IPS-15b (cell line): Measurements from ENCODE around the gene GPC3.
"Not testable (repeated sequence)": the region's sequence is repeated elsewhere in the genome, so short reads cannot be mapped to it uniquely, and the experiment has no call there.

Experiments used
- H3K27me3 ChIP-seq: one replicate; pipeline ENCODE4 v1.6.1; 2013; ENCODE audit warnings: low read length; ENCODE audit not compliant: control insufficient read depth, insufficient read depth
- H3K36me3 ChIP-seq: one replicate; pipeline ENCODE4 v1.6.1; 2013; ENCODE audit warnings: low read length; ENCODE audit not compliant: control insufficient read depth, insufficient read depth
- H3K4me1 ChIP-seq: one replicate; pipeline ENCODE4 v1.6.1; 2013; ENCODE audit warnings: mild to moderate bottlenecking, low read length; ENCODE audit not compliant: control insufficient read depth, insufficient read depth
- H3K4me3 ChIP-seq: one replicate; pipeline ENCODE4 v1.5.1; 2013; ENCODE audit warnings: low read depth, low read length
- H3K9ac ChIP-seq: one replicate; pipeline ENCODE4 v1.6.1; 2013; ENCODE audit warnings: low read depth, mild to moderate bottlenecking, low read length
- H3K9me3 ChIP-seq: one replicate; pipeline ENCODE4 v1.6.1; 2013; ENCODE audit warnings: mild to moderate bottlenecking, low read length; ENCODE audit not compliant: control insufficient read depth, insufficient read depth

Gene GPC3

GRCh38 chrX:133776072-133776471 is 209.3 kb downstream of the GPC3 start:
- Histone ChIP-seq H3K9me3 (no peaks in the 10 kb centered on the region), H3K4me3 (no peak overlapping the region), H3K27me3 (no peaks in the 10 kb centered on the region), H3K4me1 (no peaks in the 10 kb centered on the region), H3K9ac (no peak overlapping the region), H3K36me3 (no peaks in the 10 kb centered on the region)

DNA sequence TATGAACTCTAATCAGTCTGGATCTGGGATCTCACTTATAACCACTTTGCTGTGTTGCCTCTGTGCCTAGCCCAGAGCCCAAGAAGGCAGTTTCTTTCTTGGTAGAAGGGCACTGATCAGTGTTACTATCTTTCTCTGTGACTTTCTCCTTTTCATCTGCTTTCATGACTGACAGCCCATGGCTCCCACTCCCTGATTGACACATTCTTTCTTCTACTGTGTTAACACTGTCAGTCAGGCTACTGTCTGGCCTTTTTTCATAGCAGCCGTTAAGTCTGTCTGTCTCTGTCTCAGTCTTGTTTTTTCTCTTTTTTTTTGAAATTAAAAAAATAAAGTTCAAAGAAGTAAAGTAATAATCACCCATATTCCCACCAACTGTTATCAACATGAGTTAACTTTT is 210.6 kb downstream of the GPC3 start:
- Histone ChIP-seq H3K9ac (no peak overlapping the region), H3K4me3 (no peak overlapping the region), H3K9me3 (no peaks in the 10 kb centered on the region), H3K4me1 (no peaks in the 10 kb centered on the region), H3K27me3 (no peaks in the 10 kb centered on the region), H3K36me3 (no peaks in the 10 kb centered on the region)

GRCh38 chrX:133771086-133771646 is 214.2 kb downstream of the GPC3 start:
- Histone ChIP-seq H3K36me3 (no peaks in the 10 kb centered on the region), H3K4me1 (no peaks in the 10 kb centered on the region), H3K4me3 (no peak overlapping the region), H3K27me3 (no peaks in the 10 kb centered on the region), H3K9ac (no peak overlapping the region), H3K9me3 (no peaks in the 10 kb centered on the region)

DNA sequence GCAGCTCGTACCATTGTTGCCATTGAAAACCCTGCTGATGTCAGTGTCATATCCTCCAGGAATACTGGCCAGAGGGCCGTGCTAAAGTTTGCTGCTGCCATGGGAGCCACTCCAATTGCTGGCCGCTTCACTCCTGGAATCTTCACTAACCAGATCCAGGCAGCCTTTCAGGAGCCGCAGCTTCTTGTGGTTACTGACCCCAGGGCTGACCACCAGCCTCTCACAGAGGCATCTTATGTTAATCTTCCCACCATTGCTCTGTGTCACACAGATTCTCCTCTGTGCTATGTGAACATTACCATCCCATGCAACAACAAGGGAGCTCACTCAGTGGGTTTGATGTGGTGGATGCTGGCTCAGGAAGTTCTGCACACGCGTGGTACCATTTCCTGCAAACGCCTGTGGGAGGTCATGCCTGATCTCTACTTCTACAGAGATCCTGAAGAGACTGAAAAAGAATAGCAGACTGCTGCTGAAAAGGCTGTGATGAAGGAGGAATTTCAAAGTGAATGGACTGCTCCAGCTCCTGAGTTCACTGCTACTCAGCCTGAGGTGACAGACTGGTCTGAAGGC is 222.3 kb downstream of the GPC3 start:
- not testable (repeated sequence) for H3K4me1 ChIP-seq, H3K4me3 ChIP-seq, H3K36me3 ChIP-seq, H3K9ac ChIP-seq, H3K9me3 ChIP-seq, H3K27me3 ChIP-seq

DNA sequence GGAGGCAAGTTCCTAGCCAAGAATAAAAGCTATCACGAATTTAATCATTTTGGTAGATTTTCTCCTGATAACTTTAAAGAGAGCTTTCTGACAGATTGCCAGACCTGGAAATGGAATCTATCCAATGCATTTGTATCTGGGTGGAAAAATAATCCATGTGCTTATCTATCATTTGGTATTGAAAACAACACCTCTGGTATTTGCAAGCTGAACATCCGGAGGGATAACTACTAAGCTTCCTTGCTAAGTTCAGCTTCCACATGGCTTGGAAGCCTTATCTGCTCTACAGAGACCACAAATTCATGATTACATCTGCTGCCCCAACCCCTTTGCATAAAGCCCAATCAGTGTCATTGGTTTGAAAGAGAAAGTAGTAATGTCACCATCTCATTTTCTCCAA is 230.7 kb downstream of the GPC3 start:
- H3K27me3 ChIP-seq, result no peaks in the 10 kb centered on the region
- H3K9me3 ChIP-seq, result no peaks in the 10 kb centered on the region
- no peak overlapping the region for H3K4me3 ChIP-seq
- H3K4me1 ChIP-seq, result no peaks in the 10 kb centered on the region
- no peak overlapping the region for H3K9ac ChIP-seq
- peaks cover 3% of the 10 kb centered on the region for H3K36me3 ChIP-seq

GRCh38 chrX:133749951-133750350 is 235.4 kb downstream of the GPC3 start:
- Histone ChIP-seq H3K4me3 (no peak overlapping the region), H3K4me1 (peaks cover 3% of the 10 kb centered on the region), H3K36me3 (peaks cover 3% of the 10 kb centered on the region), H3K9me3 (no peaks in the 10 kb centered on the region), H3K9ac (no peak overlapping the region), H3K27me3 (no peaks in the 10 kb centered on the region)

GRCh38 chrX:133749370-133749769 is 236.0 kb downstream of the GPC3 start:
- Histone ChIP-seq H3K9ac (no peak overlapping the region), H3K27me3 (no peaks in the 10 kb centered on the region), H3K9me3 (no peaks in the 10 kb centered on the region), H3K4me1 (peaks cover 3% of the 10 kb centered on the region), H3K4me3 (no peak overlapping the region), H3K36me3 (peaks cover 3% of the 10 kb centered on the region)

DNA sequence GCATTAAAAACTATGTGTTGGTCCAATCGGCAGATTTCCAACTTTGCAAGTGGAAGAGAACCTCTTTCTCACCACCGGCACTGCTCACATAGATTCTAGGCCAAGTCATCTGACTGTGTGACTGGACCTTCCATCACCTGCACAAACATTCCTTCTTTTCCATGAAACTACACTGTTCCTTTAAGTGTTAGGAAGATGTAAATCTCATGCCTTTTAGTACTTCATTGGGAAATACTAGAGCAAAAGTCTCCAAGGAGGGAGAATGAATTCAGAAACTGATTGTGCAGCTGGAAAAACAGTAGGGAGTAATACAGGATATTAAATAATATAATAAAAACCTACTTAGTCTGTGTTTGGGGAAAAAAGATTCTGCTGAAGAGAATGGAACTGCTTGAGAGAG is 238.2 kb downstream of the GPC3 start:
- Histone ChIP-seq H3K4me1 (peaks cover 9% of the 10 kb centered on the region), H3K9me3 (no peaks in the 10 kb centered on the region), H3K27me3 (no peaks in the 10 kb centered on the region), H3K36me3 (no peaks in the 10 kb centered on the region), H3K9ac (no peak overlapping the region), H3K4me3 (no peak overlapping the region)

DNA sequence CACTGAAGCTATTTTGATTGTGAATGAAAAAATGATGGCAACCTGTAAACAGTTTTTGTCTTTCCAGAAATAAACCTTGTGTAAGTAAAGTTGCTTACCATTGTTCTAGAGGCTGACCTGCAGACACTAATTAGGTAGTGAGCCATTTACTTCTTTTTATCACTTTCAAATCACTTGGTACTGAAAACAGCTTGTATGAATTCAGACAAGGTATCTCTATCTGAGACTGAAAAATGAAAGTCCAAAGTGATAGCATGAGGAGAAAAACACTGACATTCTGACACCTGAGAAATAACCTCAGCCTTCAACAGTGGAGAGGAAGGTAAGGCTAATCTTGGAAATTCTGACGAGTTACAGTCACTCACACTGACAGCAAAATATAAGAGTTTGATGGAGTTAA is 238.8 kb downstream of the GPC3 start:
- Histone ChIP-seq H3K27me3 (no peaks in the 10 kb centered on the region), H3K9me3 (no peaks in the 10 kb centered on the region), H3K9ac (no peak overlapping the region), H3K4me1 (peaks cover 9% of the 10 kb centered on the region), H3K36me3 (no peaks in the 10 kb centered on the region), H3K4me3 (no peak overlapping the region)

DNA sequence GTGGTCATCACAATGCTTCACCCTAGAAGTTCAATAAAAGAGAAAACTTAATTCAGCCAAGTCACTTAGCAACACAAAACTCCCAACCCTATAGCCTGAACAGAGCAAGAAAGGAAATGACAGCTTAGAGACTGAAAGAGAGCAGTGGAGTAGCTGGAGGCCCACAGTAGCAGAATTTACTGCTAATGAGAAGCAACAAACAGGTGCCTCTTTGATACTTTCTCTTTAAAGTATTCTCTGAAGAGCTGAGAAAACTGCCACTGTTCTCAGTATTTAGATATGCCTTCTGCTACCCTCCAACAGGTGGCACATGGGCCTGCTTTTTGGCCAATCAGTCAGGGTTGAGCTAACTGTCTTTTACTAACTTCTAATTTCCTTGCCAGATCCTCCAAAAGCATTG is 240.0 kb downstream of the GPC3 start:
- Histone ChIP-seq H3K4me1 (peaks cover 9% of the 10 kb centered on the region), H3K27me3 (no peaks in the 10 kb centered on the region), H3K9me3 (no peaks in the 10 kb centered on the region), H3K36me3 (no peaks in the 10 kb centered on the region), H3K4me3 (no peak overlapping the region), H3K9ac (no peak overlapping the region)

GRCh38 chrX:133742602-133743305 is 242.6 kb downstream of the GPC3 start:
- Histone ChIP-seq H3K36me3 (no peaks in the 10 kb centered on the region), H3K9ac (no peak overlapping the region), H3K4me1 (peaks cover 9% of the 10 kb centered on the region)

GRCh38 chrX:133741303-133741702 is 244.1 kb downstream of the GPC3 start:
- Histone ChIP-seq H3K4me1 (peaks cover 9% of the 10 kb centered on the region), H3K9ac (no peak overlapping the region), H3K36me3 (no peaks in the 10 kb centered on the region), H3K27me3 (no peaks in the 10 kb centered on the region), H3K9me3 (no peaks in the 10 kb centered on the region), H3K4me3 (no peak overlapping the region)

More at GRCh38 chrX:133742602-133743305, 242.6 kb downstream of the GPC3 start:
- Histone ChIP-seq H3K4me3 (no peak overlapping the region), H3K9me3 (no peaks in the 10 kb centered on the region), H3K27me3 (no peaks in the 10 kb centered on the region)
